ENCODE results near the gene AUTS2.
A peak's percentile ranks its signal among the peaks of the same experiment; 100 is the strongest.

AUTS2 gene

DNA sequence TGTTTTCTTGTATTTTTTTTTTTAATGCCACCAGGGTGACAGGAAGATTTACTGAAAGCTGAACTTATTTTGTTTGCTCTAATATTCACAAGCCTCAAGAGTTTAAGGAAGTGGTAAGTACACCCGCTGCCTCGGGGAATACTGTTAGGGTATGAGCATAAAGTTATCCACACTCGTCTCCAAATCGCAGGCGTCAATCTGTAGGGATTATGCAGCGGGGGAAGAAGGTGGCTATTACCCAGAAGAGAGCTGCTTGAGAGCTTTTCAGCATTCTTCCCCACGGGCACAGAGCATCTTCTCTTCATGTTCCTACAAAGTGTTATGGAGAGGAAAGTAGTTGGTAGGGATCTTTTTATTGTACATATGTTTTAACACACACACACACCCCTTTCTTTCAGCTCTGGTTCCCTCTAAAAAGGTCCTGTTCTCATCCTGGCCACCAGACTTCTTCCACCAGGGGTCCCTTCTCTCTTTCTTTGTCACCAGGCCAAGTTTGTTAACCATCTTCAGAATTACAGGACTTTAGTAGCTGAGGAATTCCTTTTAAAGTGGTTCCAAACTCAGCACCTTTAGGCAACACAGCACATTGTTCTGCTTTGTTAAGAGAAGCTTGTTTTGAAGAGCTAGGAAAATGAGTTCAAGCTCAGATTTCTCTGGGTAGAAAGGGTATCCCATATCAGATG lies 1122.1 kb downstream of the AUTS2 start:
- TF ChIP-seq, protein P1, sequence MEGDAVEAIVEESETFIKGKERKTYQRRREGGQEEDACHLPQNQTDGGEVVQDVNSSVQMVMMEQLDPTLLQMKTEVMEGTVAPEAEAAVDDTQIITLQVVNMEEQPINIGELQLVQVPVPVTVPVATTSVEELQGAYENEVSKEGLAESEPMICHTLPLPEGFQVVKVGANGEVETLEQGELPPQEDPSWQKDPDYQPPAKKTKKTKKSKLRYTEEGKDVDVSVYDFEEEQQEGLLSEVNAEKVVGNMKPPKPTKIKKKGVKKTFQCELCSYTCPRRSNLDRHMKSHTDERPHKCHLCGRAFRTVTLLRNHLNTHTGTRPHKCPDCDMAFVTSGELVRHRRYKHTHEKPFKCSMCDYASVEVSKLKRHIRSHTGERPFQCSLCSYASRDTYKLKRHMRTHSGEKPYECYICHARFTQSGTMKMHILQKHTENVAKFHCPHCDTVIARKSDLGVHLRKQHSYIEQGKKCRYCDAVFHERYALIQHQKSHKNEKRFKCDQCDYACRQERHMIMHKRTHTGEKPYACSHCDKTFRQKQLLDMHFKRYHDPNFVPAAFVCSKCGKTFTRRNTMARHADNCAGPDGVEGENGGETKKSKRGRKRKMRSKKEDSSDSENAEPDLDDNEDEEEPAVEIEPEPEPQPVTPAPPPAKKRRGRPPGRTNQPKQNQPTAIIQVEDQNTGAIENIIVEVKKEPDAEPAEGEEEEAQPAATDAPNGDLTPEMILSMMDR (IDR thresholded peaks at IDR 0.05; ENCODE audit: insufficient read depth, low read depth, low read length, missing control alignments) = peak; percentile 7
- DNase-seq (ENCODE audit: low read depth) = peak; percentile 29
- no peak overlapping the region for H3K4me3 ChIP-seq (ENCODE audit: low read depth, low read length)

DNA sequence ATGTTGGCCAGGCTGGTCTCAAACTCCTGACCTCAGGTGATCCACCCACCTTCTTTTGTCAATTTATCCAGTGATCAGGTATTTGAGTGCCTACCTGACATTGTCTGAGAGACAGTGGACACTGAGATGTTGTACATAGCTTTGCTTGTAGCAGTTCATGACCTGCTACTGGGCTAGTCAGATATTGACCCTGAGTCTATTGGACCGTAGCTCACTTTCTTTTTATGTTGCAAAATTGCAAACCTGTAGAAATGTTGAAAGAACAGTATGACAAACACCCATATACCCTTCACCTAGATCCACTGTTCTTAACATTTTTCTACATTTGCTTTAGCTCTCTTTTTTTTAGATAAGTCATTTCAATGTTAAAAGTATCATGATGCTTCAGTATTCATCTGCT lies 1123.2 kb downstream of the AUTS2 start:
- DNase-seq (ENCODE audit: low read depth) = no peak
- TF ChIP-seq, protein P1 (IDR thresholded peaks at IDR 0.05; ENCODE audit: insufficient read depth, low read depth, low read length, missing control alignments) = no peak
- no peak overlapping the region for H3K4me3 ChIP-seq (ENCODE audit: low read depth, low read length)

DNA sequence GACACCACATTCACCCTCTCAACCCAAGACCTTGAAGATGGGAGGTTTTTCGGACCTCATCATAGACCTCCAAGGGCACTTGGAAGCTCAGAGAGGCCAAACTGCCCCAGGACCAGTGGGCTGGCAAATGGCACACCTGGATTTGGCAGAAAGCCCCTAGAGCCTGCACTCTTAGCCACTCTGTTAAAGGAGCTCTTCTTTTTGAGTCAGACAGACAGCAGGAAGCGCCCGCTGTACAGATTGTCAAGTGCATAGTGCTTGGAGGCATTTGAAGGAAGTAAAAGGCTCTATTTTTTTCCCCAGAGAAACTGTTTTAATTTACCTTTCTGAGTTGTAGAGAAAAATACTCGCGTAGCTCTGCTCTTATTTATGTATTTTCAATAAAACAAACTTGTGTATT lies 1125.1 kb downstream of the AUTS2 start:
- DNase-seq (ENCODE audit: low read depth) = peak; percentile 60
- TF ChIP-seq, protein P1 (IDR thresholded peaks at IDR 0.05; ENCODE audit: insufficient read depth, low read depth, low read length, missing control alignments) = no peak
- H3K4me3 ChIP-seq (ENCODE audit: low read depth, low read length) = no peak overlapping the region

DNA sequence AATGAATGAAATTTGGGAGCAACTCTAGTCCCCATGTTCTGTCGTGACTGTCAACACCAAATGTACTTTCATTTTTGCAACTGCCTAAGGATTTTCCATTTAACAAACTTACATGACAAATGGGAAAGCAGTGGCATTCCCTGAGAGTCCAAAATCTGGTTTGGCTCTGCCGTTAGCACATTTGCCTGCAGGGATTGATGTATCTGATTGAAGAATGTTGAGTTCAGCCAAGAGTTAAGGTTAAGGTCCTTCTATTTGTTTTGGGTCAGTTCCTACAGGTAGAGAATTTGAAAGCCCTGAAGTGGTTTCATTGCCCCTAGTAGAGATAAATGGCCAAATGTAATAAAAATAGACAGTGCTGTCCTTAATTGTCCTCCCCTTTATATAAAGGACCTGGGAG lies 1127.2 kb downstream of the AUTS2 start:
- DNase-seq (ENCODE audit: low read depth) = no peak
- H3K4me3 ChIP-seq (ENCODE audit: low read depth, low read length) = no peak overlapping the region
- TF ChIP-seq, protein P1 (IDR thresholded peaks at IDR 0.05; ENCODE audit: insufficient read depth, low read depth, low read length, missing control alignments) = no peak

DNA sequence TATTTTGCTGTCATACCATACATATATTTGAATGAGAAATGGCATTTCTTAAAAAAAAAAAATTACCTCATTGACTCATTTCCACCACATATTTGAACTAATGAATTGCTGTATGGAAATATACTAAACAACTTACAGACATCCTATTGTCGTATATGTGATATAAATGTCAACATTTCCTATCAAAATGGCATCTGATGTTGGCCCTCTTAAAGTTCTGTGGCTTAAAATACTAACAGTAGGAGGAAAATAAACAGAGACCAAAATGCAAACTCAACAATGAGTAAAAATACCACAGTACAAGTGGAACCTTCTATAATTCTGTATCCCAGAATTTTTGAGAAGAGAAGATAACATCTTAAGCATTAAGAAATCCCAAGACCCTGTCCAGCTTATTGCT lies 1128.0 kb downstream of the AUTS2 start:
- TF ChIP-seq, protein P1 (IDR thresholded peaks at IDR 0.05; ENCODE audit: insufficient read depth, low read depth, low read length, missing control alignments) = no peak
- H3K4me3 ChIP-seq (ENCODE audit: low read depth, low read length) = peak overlapping the region; percentile 50
- no peak for DNase-seq (ENCODE audit: low read depth)

DNA sequence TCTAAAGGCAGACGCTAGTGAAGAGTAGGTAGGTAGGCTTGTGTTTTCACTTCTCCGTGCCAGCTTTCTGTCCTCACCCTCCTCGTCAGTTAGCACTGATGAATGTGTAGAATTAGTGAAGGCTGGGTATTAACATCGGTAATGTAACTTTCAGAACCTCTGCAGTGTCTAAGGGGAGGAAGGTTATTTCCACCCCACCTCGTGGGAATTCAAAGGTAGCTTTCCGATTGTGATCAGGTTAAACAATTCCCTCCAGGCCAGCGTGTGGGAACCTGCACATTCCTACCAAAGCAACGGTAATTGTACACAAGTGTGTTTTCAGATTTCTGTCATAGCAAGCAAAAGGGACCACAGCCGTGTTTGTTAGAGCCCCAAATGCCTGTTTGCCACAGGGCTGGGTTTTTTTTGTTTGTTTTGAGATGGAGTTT lies 1128.7 kb downstream of the AUTS2 start:
- TF ChIP-seq, protein P1 (IDR thresholded peaks at IDR 0.05; ENCODE audit: insufficient read depth, low read depth, low read length, missing control alignments) = no peak
- DNase-seq (ENCODE audit: low read depth) = peak; percentile 95
- H3K4me3 ChIP-seq (ENCODE audit: low read depth, low read length) = peak overlapping the region; percentile 50

DNA sequence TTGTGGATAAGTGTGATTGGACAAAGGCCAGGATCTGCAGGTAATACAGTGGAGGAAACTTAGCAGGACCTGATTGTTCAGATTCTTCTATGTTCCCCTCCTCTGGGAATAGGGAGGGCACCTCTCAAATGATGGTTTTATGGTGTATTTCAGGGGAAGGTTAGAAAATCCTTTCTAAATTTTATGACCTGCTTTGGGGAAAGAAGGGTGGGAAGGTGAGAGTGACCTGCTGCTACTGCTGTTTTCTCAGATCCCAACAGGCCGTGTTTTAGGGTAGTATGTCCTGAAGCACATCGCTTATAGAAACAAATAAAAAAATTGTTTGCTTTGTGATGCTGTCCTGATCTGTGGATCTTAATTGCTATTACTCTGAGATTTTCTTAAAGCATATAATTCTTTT lies 1129.6 kb downstream of the AUTS2 start:
- TF ChIP-seq, protein P1 (IDR thresholded peaks at IDR 0.05; ENCODE audit: insufficient read depth, low read depth, low read length, missing control alignments) = no peak

More for the DNA sequence above, 1129.6 kb downstream of the AUTS2 start:
- DNase-seq (ENCODE audit: low read depth) = no peak
- H3K4me3 ChIP-seq (ENCODE audit: low read depth, low read length) = peak overlapping the region; percentile 50
